ENCODE measurements around the gene ADAM10.

- TF ChIP-seq, protein P1, sequence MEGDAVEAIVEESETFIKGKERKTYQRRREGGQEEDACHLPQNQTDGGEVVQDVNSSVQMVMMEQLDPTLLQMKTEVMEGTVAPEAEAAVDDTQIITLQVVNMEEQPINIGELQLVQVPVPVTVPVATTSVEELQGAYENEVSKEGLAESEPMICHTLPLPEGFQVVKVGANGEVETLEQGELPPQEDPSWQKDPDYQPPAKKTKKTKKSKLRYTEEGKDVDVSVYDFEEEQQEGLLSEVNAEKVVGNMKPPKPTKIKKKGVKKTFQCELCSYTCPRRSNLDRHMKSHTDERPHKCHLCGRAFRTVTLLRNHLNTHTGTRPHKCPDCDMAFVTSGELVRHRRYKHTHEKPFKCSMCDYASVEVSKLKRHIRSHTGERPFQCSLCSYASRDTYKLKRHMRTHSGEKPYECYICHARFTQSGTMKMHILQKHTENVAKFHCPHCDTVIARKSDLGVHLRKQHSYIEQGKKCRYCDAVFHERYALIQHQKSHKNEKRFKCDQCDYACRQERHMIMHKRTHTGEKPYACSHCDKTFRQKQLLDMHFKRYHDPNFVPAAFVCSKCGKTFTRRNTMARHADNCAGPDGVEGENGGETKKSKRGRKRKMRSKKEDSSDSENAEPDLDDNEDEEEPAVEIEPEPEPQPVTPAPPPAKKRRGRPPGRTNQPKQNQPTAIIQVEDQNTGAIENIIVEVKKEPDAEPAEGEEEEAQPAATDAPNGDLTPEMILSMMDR (IDR thresholded peaks at IDR 0.05 in 4 of 5, conservative IDR thresholded peaks at IDR 0.05 in 1 of 5): no peak
- no peak for TF ChIP-seq POLR2A (IDR thresholded peaks at IDR 0.05)
These were observed 99.4 kb downstream of the ADAM10 start for GRCh38 chr15:58650102-58650501.
